ENCODE data around the gene GPRC5B. TPM values are rescaled to one million over a fixed set of nuclear protein-coding genes. Genes with fewer than 3 reads are reported as not detected.

Gene GPRC5B
- total RNA-seq, 1 donor from 2014 or later = 122 TPM

- intact Hi-C loops (cut with DNase I) = no loop called here
- DNase-seq (ENCODE audit: low spot score) = no peak
- ATAC-seq = no peak
These were observed 14.9 kb upstream of the GPRC5B start for GRCh38 chr16:19899605-19899955.

DNA sequence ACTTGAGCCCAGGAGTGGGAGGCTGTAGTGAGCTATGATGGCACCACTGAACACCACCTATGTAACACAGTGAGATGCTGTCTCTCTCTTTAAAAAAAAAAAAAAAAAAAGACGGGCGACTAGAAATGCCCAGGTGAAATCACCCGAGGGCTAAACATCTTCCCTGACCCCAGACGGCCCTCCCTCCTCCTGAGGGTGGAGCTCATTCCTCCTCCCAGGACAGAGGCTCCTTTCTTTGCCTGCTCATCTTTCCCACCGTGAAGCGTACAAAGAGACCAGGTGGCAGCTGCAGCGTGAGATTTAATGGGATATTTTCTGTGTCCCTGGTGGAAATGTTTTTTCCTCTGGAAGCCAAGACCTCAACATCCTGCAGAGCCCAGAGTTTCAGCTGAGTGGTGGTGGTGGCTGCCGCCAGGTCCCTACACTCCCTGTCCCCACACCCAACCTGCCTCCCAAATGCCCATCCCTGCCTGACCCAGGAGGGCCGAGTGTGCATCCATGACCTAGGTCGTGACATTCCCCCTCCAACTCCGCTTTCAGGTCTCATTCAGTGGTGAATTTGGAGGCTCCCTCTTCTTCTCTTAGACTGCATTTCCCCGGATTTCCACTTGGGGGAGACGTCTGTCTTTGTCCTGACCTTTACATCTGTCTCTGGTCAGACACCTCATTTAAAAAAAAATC is 14.4 kb upstream of the GPRC5B start:
- DNase-seq (ENCODE audit: low spot score) (no peak), ATAC-seq (peak; percentile 49)
- intact Hi-C loops (cut with DNase I) = no loop called here

GRCh38 chr16:19898166-19898565 is 13.5 kb upstream of the GPRC5B start:
- intact Hi-C loops (cut with DNase I) = no loop called here
- DNase-seq (ENCODE audit: low spot score) = no peak
- ATAC-seq = no peak

GRCh38 chr16:19896951-19897350 is 12.3 kb upstream of the GPRC5B start:
- DNase-seq (ENCODE audit: low spot score) (no peak), ATAC-seq (no peak)
- intact Hi-C loops (cut with DNase I) = no loop called here

GRCh38 chr16:19894586-19894985 is 9.9 kb upstream of the GPRC5B start:
- ATAC-seq = no peak
- intact Hi-C loops (cut with DNase I) = no loop called here
- DNase-seq (ENCODE audit: low spot score) = no peak

- DNase-seq (ENCODE audit: low spot score) (no peak), ATAC-seq (no peak)
- intact Hi-C loops (cut with DNase I) = no loop called here
These were observed 8.3 kb upstream of the GPRC5B start for GRCh38 chr16:19892902-19893301.

GRCh38 chr16:19890901-19891300 is 6.3 kb upstream of the GPRC5B start:
- no peak for DNase-seq (ENCODE audit: low spot score)
- no peak for ATAC-seq
- intact Hi-C loops (cut with DNase I) = no loop called here

GRCh38 chr16:19888834-19889233 is 4.2 kb upstream of the GPRC5B start:
- intact Hi-C loops (cut with DNase I) = loop anchor here (5.0 to 10.0 kb wide), 3 partner anchors 174 to 334 kb away; partner anchors contain the start of genes IQCK, KNOP1 and VPS35L
- ATAC-seq = no peak
- no peak for DNase-seq (ENCODE audit: low spot score)

- DNase-seq (ENCODE audit: low spot score) = peak; percentile 91
- ATAC-seq = peak; percentile 72
- intact Hi-C loops (cut with DNase I) = loop anchor here (5.0 to 10.0 kb wide), 3 partner anchors 172 to 332 kb away; partner anchors contain the start of genes IQCK, KNOP1 and VPS35L
These were observed 1.7 kb upstream of the GPRC5B start for GRCh38 chr16:19886073-19886941.

DNA sequence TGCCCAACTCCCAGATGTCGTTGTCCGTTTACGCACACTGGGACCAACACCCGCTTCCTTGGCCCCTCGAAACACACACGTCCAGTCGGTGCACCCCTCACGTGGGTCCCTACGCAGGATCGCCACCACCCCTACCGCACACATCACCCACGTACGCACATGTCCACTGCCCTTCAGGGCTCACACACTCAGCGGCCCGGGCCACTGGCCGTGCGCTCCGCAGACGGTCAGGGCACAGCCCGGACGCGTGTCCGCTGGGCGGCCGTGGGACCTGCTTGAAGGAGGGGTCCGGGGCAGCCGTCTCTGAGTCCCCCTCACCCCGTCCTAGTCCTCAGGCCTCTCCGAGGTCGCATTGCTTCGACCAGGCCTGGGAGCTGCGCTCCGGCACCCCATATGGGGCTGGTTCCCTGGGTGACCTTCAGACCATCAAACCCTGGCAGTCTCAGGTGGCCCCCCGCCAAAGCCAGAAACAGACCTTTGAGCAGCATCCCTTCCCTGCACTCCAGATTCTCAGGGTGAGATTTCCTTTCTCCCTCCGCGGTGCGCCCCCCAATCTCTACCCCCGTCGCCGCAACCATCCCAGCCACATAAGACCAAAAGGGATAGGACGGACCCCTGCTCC is 914 bp upstream of the GPRC5B start:
- ATAC-seq (peak; percentile 63), DNase-seq (ENCODE audit: low spot score) (peak; percentile 68)
- intact Hi-C loops (cut with DNase I) = loop anchor here (5.0 to 10.0 kb wide), 3 partner anchors 171 to 331 kb away; partner anchors contain the start of genes IQCK, KNOP1 and VPS35L

GRCh38 chr16:19883966-19884485 is 622 bp downstream of the GPRC5B start:
- ATAC-seq = peak; percentile 24
- intact Hi-C loops (cut with DNase I) = loop anchor here (10.0 kb wide), 2 partner anchors 169 to 329 kb away; partner anchors contain the start of genes IQCK, KNOP1 and VPS35L
- DNase-seq (ENCODE audit: low spot score) = peak; percentile 68

GRCh38 chr16:19883296-19883965 is 1.2 kb downstream of the GPRC5B start:
- DNase-seq (ENCODE audit: low spot score) = peak; percentile 73
- ATAC-seq = peak; percentile 57
- intact Hi-C loops (cut with DNase I) = loop anchor here (10.0 kb wide), 2 partner anchors 169 to 329 kb away; partner anchors contain the start of genes IQCK, KNOP1 and VPS35L

DNA sequence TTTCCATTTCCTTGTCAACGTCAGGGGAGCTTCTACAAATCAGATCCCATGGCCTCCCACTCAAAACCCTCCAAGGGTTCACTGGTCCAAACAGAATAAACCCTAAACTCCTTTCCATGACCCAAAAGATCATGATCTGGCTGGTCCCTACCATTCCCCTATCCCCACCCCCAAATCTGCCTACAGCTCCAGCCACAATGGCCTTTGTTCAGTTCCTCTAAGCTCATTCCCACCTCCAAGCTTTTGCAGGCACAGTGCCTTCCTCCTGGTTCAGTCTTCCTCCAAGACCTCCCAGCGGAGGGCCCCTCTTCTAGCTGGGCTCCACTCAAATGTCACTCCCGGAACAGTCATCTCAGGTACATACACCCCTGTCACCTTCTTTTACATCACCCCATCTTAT is 2.0 kb downstream of the GPRC5B start:
- DNase-seq (ENCODE audit: low spot score) = no peak
- ATAC-seq = no peak
- intact Hi-C loops (cut with DNase I) = loop anchor here (10.0 kb wide), 2 partner anchors 168 to 328 kb away; partner anchors contain the start of genes IQCK, KNOP1 and VPS35L

DNA sequence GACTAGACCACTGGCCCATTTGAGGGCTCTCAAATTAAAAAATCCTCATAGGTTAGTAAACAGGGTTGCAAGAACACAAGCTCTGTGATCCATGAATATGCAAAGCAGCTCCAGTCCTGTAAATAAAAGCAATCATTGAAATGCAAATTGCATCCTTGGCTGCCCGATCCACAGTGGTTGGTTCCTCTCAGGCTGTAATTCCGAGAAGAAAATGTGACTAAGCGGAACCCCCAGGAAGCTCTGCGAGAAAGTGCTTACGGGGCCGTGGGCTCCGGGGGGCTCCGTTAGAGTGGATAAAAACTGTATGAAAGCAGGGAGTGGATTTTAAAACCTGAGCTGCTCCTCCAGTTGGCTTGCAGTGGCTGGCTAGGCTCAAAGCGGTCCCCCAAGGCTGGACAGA is 2.5 kb downstream of the GPRC5B start:
- DNase-seq (ENCODE audit: low spot score) (no peak), ATAC-seq (no peak)
- intact Hi-C loops (cut with DNase I) = loop anchor here (10.0 kb wide), 2 partner anchors 167 to 327 kb away; partner anchors contain the start of genes IQCK, KNOP1 and VPS35L

- DNase-seq (ENCODE audit: low spot score) = no peak
- intact Hi-C loops (cut with DNase I) = loop anchor here (10.0 kb wide), 2 partner anchors 167 to 327 kb away; partner anchors contain the start of genes IQCK, KNOP1 and VPS35L
- ATAC-seq = no peak
These were observed 2.9 kb downstream of the GPRC5B start for GRCh38 chr16:19881783-19882182.

DNA sequence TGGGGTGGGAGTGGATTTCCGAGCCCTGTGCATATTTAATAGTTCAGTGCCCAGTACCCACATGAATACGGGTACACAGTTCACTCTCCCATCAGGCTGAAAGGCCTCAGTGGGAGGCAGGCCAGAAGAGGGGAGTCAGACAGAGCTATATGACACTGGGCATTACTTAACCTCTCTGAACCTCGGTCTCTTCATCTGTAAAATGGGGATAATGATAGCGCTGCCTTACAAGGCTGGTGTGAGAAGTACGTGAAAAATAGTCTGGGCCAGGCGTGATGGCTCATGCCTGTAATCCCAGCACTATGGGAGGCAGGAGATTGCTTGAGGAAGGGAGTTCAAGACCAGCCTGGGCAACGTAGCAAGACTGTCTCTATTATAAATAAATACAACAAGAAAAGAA is 3.6 kb downstream of the GPRC5B start:
- intact Hi-C loops (cut with DNase I) = loop anchor here (10.0 kb wide), 2 partner anchors 166 to 326 kb away; partner anchors contain the start of genes IQCK, KNOP1 and VPS35L
- ATAC-seq (no peak), DNase-seq (ENCODE audit: low spot score) (no peak)

DNA sequence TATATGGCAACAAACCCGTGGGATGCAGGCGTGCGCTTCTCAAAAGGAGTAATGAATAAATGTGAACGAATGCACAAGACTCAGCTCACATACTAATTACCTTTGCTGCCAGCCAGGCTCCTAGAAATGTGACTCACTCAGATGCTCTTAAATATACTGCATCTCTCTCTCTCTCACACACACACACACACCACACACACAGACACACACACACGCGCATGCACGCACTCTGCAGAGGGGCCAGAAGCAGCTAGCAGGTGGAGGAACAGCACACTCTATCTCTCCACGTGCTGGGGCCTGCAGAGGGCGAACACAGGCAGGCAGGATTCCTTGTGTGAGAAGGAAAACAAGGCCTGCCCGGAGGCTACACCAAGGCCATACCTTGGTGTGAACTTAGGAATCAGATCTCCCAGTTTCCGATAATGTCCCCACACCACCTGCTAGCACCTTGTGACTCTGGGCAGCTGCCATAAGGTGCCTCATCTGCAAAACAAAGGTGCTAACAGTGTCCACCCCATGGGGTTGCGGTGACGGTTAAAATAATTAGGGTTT is 5.3 kb downstream of the GPRC5B start:
- ATAC-seq = no peak
- DNase-seq (ENCODE audit: low spot score) = no peak
- intact Hi-C loops (cut with DNase I) = no loop called here

DNA sequence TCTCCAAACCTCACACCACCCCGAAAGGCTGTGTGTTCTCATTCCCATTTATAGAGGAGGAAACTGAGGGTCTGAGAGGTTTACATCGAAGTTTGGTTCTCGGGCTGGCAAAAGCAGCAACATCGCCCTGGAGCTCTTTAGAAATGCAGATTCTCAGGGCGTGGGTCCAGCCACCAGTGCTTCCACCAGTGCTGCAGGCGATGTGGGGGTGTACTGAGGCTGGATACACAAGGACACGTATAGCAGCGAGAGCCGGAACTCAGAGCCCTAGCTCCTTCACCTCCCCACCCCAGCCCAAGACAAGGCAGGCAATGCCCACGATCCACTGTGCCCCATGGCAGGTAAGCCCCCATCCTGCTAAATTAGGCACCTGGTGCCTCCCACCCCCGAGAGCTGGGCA is 5.9 kb downstream of the GPRC5B start:
- ATAC-seq = no peak
- intact Hi-C loops (cut with DNase I) = no loop called here
- no peak for DNase-seq (ENCODE audit: low spot score)

Measured in sciatic nerve (tissue), 2 donors.